Stimulated activated CD4-positive, alpha-beta T cell treated with anti-CD3 and anti-CD28 coated beads, Interleukin-1b, Interleukin-23, amount 100 ng/mL, for 24 hours (primary cell): Measurements from ENCODE around the gene FFAR1.

Source experiments
- DNase-seq, 4 experiments: peaks; one replicate each; pipeline ENCODE4 v3.0.0-alpha.2; 2020; ENCODE audit warnings: low read depth in 4 of 4, low spot score in 1 of 4

Gene FFAR1

GRCh38 chr19:35388277-35389054 is 40.8 kb downstream of the FFAR1 start:
- DNase-seq, result no peak

- no peak for DNase-seq
These were observed 41.6 kb downstream of the FFAR1 start for GRCh38 chr19:35389192-35389861.

- no peak for DNase-seq
These were observed 45.3 kb downstream of the FFAR1 start for GRCh38 chr19:35392742-35393715.

- no peak for DNase-seq
These were observed 47.9 kb downstream of the FFAR1 start for GRCh38 chr19:35395382-35396199.

GRCh38 chr19:35396240-35396885 is 48.7 kb downstream of the FFAR1 start:
- no peak for DNase-seq

- DNase-seq, result no peak
These were observed 49.4 kb downstream of the FFAR1 start for GRCh38 chr19:35397064-35397463.
